HG02884 (cell line): ENCODE results near the gene CTNNBL1.
"Not testable (repeated sequence)": the region's sequence is repeated elsewhere in the genome, so short reads cannot be mapped to it uniquely, and the experiment has no call there.

Experiments
- ATAC-seq: cut with Tn5 transposase; IDR thresholded peaks from one replicate; pipeline ENCODE4 v1.9.1; 2021; ENCODE audit warnings: mild to moderate bottlenecking, moderate library complexity; ENCODE audit not compliant: unreplicated experiment

Gene CTNNBL1

DNA sequence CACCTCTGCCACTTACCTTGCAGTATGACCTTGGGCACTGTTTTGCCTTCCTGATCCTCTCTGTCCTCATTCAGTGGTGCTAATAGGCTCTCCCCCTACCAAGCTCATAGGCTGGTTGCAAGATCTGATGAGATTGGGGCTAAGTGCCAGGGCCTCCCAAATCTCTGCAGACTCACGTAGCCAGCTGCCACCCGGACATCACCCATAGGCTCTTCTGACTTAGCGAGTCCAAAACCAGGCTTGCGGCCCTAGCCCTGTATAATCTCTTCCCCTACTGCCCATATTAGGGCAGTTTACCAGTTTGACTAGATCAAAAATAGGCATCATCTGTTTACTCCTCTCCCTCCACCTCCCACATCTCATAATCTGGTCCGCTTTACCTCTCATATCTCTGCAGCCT is 154.9 kb downstream of the CTNNBL1 start:
- no peak for ATAC-seq

DNA sequence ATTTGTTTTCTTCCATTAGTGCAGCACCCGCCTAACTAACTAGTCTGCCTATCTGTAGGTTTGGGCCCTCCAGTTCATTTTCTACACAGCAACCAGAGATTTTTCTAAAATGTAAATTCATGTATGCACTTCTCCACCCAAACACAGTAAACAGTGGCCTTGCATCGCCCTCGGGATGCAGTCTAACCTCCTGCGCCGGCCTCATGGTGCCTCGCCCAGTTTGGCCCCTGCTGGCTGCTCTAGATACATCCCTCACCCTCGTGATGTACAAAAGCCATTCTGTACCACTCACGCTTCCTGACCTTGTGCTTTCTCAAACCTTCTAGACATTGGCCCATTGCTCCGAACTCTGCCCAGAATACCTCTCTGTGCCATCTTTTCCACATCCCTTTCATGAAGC is 155.3 kb downstream of the CTNNBL1 start:
- no peak for ATAC-seq

DNA sequence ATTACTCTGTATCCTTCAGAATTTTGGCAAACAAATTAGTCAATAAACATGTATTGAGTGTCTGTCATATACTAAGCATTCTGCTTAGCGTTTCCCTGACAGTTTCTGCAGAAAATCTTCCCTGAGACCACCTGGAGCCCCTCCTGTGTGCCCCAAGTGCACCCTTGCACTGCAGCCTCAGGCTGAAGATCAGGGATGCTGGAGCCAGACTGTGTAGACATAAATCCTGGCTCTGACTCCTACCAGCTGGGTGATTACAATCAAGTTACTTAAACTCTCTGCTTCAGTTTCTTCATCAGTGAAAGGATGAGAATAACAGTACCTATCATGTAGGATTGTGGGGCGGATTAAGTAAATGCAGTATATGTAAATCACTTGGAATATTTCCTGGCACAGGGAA is 155.7 kb downstream of the CTNNBL1 start:
- ATAC-seq, result no peak

DNA sequence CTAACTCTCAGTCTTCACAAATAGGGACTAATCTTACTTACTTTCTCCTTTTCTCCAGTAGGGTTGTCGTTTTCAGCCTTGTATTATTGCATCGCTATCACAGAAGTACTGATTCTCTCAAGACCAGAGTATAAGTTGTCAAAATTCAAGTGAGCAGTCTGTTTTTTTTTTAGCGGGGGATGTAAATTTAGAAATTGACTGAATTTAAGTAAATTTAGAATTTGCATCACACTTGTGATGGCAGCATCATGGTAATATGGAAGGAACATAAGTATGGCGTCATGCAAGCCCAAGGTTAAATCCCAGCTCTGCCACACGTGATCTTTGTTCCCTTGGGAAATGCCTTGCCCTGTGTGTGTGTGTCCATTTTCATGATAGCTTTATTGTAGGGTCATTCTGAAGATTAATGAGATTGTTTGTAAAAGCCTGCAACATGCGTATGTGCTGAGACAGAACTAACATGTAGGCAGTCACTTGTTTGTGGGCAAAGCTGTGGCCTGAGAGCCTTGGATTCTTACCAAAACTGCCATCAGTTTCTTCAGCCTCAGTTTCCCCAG is 156.3 kb downstream of the CTNNBL1 start:
- no peak for ATAC-seq

DNA sequence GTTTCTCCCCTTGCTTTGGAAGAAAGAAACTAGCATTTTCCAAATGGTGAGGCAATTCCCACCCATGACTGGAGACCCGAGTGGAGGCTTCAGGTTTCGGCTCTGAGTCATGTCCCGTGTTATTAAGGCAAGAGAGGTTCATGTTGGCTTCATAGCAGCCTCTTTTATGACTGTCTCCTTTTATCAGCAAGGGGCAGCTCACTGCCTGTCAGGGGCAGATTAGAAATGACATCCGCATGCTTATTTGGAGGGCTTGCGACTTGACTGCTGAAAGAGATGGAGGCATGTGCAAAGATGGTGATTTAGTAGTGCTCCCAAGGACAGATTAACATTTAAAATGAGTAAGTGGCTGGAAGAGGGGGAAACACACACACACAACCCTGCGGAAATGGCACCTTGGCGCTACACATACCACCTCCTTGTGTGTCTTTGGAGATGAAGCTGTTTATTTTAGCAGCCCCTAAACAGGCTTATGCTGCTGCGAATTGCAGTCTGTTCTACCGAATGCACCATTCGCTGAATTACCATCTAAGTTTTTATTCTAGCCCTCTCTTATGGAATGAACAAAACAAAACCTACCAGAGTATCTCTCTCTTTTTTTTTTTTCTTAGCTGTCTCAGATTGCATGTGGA is 157.0 kb downstream of the CTNNBL1 start:
- ATAC-seq, result no peak

DNA sequence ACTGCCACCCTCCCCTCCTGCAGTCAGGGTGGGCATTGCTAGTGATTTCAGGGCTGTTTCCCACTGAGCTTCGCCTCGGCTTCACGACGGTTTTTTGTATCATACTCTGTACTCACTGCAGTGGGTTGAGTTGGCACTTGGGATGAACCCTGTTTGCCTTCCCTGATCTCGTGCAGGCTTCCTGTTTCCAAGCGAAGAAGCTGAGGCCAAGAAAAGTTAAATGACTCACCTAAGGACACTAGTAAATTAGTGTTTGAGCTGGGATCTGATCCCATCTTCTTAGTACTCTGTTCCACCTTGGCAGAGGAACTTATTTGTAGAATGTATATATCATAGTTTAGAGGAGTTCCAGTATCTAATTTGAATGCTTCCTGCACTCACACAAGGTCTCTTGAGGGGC is 158.8 kb downstream of the CTNNBL1 start:
- ATAC-seq, result no peak

DNA sequence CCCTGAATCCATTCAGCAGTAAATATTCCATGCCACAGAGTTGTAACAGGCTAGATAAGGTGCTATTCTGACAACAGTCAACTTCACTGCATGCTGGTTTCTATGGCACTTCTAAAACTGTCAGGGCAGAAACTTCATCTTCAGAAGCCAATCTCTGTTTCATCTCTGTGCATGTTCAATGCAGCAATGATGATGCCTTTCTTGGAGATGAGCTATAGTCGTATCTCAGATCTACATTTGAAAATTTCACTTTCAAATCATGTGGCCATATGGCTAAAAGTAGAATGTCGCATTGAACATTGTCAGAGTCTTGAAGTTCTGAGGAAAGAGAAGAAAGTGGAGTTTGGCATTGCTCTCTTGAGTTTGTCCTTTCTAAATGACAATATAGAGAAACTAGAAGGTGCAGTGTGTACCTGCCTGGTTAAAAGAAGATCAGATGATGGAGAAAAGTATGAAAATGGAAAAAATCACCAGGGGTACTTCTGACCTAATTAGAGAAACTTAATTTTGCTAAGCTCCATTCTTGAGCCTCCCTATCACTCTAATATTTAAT is 160.1 kb downstream of the CTNNBL1 start:
- no peak for ATAC-seq

DNA sequence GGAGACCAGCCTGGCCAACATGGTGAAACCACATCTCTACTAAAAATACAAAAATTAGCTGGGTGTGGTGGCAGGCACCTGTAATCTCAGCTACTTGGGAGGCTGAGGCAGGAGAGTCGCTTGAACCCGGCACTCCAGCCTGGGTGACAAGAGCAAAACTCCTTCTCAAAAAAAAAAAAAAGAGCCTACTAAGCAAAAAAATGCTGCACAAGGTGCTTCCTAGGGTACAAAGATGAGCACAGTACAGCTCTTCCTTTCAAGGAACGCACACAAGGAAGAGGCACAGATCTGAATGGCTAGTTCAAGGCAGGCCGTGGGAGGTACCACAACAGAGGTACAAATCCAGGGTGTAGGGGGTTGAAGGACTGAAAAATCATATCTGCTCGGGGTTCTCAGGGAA is 162.2 kb downstream of the CTNNBL1 start:
- not testable (repeated sequence) for ATAC-seq

DNA sequence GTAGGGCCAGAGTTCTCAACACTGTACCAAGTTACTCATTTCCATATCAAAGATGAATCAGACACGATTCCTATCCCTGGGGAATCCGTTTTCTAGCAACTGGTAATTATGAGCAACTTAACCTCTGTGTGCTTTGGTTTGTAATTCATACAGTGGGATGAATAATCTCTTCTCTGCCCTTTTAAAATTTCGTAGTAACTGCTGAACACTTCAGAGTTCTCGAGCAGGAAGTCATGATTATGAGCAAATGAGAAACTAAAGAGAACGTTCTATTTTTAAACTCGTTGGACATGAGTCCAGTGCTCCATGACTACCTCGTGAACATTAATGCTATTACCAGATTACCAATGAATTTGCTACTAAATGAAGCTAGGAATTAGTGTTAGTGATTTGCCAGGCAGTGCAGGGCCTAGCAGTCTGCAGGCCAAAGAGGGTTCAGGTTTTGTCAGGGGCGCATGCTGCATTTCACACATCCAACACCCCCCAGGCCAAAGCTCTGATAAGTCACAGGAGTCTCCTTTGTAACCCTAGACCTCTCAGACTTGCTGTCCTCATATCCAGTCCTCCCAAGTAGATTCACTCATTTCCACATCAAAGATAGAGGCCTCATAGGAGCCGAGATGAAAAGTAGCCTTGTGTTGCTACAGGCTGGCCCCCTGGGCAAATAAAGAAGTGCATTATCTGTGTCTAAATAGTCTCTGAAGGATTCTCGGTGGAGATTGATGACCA is 163.3 kb downstream of the CTNNBL1 start:
- no peak for ATAC-seq

DNA sequence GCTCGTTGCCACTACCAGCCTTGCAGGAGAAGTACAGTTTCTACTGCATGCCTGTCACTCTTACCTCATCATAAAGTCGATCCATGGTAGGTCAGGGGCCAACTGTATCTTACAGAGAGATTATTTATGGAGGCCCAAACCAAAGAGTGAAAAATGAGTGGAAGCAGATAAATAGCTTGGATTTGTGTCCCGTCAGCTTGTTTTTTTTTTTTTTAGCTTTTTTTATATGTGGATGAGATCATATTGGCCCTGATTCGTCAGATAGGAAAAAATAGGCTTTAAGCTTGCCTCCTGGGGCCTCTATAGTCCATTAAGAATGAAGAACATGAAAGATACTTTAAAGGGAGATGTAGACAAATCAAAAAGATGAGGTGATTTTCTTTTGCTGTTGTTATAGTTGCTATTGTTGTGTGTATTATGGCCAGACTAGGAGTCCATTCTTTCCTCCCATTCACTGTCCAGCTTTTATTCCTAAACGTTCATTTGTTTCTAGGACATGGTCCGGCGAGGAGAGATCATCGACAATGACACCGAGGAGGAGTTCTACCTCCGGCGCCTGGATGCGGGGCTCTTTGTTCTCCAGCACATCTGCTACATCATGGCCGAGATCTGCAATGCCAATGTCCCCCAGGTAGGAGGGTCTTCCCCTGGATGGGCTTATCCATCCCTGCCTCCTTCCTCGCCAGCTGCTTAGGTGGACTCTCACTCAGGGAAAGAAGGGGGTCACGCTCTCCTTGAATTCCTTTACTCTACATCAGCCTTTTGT is 165.8 kb downstream of the CTNNBL1 start:
- no peak for ATAC-seq

DNA sequence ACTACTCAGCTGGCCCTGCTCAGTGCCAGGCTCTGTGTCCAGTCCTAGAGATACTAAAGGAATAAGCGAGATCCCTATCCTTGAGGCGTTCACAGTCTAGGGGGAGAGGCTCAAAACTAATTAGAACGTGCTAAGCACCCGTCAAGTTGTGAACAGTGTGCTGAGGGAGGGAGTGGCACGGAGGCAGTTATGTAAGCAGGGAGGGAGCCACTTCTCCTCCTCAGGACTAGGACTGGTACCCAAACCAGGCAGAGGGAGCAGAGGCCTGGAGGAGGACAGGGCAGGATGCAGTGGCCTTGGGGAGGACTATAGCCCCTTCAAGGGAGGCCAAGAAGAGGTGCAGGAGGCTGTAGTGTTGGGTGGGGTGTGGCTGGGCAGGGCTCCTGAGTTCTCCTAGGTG is 169.5 kb downstream of the CTNNBL1 start:
- no peak for ATAC-seq

DNA sequence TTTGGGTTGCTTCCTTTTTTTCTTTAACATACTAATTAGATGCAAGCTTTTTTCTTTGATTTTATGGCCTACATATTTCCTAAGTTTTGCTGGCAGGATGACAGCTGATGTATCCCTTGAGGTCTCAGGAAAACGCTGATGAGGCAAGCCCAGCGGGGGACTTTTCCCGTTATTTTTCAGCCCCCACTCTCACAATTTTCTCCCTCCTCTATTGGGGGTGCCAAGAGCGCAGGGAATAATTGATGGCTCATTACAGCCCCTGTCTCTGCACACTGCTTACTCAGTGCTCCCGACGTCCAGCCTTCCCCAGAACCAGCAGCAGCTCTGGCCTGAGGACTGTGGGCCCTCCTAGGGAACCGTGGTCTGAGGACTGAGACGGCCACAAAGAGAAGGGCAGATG is 170.5 kb downstream of the CTNNBL1 start:
- ATAC-seq, result no peak

DNA sequence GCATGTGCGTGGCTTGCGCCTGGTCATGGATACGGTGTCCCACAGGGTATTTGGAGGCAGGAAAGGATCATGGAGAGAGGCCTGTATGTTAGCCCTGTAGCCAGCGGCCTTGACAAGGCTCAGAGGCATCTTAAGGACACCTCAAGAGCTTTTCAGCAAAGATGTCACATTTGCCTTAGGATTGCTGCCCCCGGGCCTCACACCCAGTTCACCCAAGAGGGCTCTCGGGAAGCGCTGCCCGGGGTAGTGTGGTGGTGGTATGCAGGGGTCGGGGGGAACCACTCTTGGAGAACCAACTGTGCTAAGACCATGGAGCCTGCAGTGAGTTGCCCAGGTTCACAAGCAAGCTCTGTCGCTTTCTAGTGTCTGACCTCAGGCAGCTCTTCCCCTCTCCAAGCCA is 172.2 kb downstream of the CTNNBL1 start:
- no peak for ATAC-seq

DNA sequence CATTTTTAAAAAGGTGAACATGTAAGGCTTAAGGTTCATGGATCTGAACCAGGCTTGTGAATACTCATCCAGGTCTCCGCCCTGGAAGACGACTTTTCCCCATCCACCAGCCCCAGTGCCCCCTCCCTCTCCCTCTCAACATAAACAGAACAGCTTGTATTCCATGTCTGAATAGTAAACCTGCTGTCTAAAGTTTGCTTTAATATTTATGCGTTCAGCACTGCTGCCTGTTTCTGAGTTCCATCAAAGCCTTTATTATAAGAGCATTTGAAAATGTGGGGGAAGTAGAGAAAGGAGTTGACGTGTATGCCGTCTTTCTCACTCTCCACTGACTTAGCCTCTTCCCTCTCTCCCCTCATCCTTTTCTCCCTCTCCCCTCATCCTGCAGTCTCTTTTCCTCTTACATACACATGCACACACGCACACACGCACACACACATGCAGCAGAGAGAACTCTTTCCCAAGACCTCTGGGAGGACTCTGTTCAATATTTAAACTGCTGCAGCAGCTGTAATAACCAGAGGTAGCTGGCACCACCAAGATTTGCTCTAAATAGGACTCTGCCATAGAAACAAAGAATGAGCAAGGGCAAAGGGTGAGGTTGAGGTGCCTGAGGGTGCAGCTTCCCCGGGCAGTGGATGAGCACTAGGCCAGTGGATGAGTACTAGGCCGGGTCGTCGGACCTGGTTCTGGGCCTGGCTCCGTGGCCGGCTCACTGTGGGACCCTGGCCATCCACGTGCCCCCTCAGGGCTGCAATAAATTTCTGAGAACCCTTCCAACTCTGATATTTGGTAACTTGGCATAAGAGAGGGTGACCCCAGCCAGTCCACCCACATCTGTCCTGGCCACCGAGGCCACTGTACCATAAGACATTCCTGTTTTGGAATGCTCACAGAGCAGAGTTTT is 173.7 kb downstream of the CTNNBL1 start:
- ATAC-seq, result no peak

DNA sequence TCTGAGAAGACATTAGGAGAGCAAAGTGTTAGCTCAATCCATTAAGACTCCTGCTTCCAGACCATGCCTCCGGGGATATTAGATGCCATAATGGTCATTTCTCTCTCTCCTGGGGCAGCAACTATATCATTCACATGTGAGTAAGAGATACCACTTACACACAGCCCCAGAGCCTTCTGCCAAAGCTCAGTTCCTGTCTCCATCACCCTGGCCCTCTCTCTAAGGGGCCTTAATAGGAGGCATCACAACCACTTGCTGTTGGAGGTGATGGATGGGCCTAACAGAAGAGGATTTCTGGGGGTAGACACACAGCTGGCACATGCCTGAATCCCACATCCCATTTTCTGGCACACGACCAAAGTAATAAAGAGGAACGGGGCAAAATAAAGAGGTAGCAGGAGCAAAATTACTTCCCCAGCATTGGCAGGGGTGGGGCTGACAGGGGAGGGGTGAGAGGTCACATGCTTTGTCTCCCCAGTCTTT is 175.1 kb downstream of the CTNNBL1 start:
- no peak for ATAC-seq

DNA sequence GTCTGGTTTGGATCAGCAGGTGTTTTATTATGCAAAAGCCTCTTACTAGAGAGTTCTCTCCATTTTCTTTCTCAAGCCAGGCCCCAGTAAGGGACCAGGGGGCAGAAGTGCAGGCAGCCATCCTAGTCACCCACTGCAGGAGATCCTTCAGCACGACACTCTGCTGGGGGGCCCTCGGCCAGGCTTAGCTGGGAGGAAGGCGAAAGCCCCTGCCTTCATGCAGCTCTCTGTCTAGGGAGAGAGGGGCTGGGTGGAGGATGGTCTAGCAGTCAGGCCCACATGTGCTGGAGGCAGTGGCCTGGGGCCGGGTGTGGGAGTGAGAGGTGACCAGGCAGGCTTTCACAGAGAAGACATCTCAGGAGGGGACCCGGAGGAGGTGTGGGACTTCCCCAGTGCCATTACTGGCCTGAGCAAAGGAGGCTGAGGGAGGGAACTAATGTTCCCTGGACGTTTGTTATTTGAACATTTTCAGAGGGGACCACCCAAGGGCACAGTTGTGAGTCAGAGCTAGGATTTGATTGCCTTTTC is 175.6 kb downstream of the CTNNBL1 start:
- ATAC-seq, result no peak

DNA sequence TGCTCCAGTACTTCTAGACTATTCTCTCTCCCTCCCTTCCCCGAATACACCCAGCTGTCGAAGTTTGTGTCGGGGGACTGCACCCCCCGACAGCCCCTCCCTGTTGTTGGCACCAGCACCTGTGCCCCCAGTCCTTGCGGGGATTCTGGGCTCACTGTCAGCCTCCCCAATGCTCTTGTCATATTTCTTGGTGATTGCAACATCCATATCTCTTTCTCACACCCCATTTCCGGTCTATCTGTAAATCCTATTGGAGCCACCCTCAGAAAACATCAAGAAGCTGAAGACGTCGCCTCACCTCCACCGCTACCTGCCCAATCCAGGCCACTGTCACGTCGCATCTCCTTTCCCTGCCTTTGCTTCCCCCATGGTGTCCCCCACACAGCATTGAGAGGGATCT is 176.5 kb downstream of the CTNNBL1 start:
- ATAC-seq, result no peak

DNA sequence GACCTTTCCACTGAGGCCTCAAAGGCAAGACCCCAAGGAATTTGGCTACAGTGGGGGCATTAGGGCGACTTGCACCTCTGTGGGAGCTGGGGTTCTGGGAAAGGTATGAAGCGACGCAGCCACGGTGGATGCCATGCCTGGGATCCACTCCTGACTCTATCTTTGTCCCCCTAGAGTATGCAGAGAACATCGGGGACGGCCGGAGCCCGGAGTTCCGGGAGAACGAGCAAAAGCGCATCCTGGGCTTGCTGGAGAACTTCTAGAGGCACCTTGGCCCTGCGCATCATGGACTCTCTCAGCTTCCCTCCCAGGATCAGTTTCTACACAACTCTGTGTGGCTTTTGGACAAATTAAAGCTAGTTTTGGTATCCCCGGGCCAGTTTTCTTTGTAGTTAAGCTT is 177.9 kb downstream of the CTNNBL1 start:
- no peak for ATAC-seq

DNA sequence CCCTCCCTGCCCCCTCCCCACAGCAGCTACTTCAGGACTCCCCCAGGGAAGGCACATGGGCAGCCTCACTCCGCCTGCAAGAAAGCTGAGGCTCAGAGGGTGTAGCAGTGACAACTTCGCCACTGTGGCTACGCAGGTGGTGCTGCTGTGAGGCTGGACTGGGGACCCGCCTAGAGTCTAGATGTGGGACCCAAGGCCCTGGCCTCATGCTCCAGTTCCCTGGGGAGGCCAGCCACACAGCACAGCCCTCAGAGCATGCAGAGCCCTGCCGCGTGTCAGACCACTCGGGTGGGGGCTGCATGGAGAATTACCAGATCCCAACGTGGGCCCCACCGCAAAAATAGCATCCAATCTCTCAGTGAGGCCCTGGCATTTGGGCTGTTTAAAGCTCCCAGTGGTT is 178.3 kb downstream of the CTNNBL1 start:
- no peak for ATAC-seq

DNA sequence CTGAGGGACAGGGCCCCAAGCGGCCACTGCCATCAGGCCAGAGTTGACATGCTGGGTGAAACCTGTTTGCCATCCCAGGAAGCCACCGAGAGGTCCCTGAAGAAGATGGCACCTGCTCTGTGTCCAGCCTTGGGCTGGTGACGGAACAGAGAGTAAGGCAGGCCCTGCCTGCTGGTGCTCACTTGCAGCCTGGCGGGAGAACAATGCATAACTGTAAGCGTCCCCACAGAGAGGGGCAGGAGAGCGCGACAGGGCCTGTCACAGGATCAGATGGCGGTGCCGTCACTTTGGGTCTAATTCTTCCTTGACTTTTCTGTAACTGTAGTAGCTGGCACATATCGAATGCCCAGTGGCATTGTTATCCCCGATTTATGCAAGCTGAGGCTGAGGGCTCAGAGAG is 180.1 kb downstream of the CTNNBL1 start:
- no peak for ATAC-seq
